Measurements from ENCODE around the gene AIP. TPM values are rescaled to one million over a fixed set of nuclear protein-coding genes. Genes with fewer than 3 reads are reported as not detected.
A peak's percentile ranks its signal among the peaks of the same experiment; 100 is the strongest.

AIP gene
- total and polyA plus RNA-seq, 9 of the 15 experiments (the other 6 are each of a cell fraction or from before 2014, with no cell fraction given): 5.2 to 92.5 (median 52.7) TPM

DNA sequence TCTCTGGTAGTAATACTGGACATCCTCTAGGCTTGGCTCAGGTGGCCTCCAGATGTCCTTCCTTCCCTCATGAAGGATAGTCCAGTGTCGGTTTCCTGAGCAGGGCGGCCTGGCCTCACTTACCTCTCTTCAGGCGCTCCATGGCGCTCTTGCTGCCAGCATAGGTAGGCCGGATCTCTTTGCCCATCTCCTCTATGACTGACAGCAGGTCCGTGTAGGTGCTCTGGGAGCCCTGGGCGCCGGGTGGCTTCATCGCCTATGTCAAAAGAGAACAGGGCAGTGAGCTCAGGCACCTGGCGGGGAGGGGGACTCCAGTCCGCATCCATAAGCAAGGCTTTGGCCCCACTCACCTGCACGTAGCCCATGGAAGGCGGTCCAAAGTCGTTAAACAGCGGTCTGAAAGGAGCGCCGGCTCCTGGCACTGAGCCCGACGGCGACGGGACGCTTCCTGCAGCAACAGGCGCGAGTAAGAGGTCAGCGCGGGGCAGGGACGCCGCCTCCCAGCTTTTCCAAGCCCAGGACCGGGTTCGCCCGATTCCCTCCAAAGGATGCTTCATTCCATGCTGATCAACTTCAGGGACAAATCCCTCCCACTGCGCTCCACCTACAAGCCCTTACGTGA is 24.5 kb downstream of the AIP start:
- H3K27me3 ChIP-seq (ENCODE audit: control insufficient read depth in 2 of 2, insufficient read depth in 2 of 2, low read length in 2 of 2): no peaks in the 10 kb centered on the region
- in situ Hi-C loops (cut with MboI): no loop called here
- H3K36me3 ChIP-seq (ENCODE audit: control insufficient read depth, insufficient read depth, low read length): peaks cover 18% of the 10 kb centered on the region; the same call in 2 of the 3 replicates
- intact Hi-C loops (cut with micrococcal nuclease): loop anchor here (2.0 to 5.0 kb wide), 5 partner anchors 35 to 150 kb away; partner anchors contain the start of genes GSTP1, PPP1CA and RPS6KB2
- 16% methylated on average over 29 of the region's 33 CpGs for WGBS (ENCODE audit: insufficient coverage, low coverage, missing lambda C conversion rate)
- peaks cover 28 to 64% of the 10 kb centered on the region in 2 experiments for H3K4me1 ChIP-seq (replicated peaks in 1 of 2; ENCODE audit: control insufficient read depth in 2 of 2, insufficient read depth in 2 of 2, low read length in 2 of 2)
- H3K27ac ChIP-seq (ENCODE audit: extremely low read depth, low read depth, low read length): peak overlapping the region; percentile 78
- peak overlapping the region; percentile 85 for H2AFZ ChIP-seq (ENCODE audit: low read depth, low read length)
- ChIA-PET CTCF (ENCODE audit: low intra/inter-chr PET ratio) (interaction anchor here (0.9 to 2.5 kb wide), 3 partner anchors 72 to 154 kb away, joined by 4 to 13 read pairs (median 4); partner anchors contain the start of genes POLD4 and PPP1CA), POLR2A (interaction anchor here (0.6 to 1.2 kb wide), 4 partner anchors 73 to 123 kb away, joined by 3 to 6 read pairs (median 4); partner anchors contain the start of genes NUDT8 and PPP1CA)
- peak overlapping the region; percentile 98 for H3K4me2 ChIP-seq (ENCODE audit: insufficient read depth, low read length)
- H4K20me1 ChIP-seq (replicated peaks; ENCODE audit: control insufficient read depth, insufficient read depth, low read length): no peaks in the 10 kb centered on the region
- no peaks in the 10 kb centered on the region for H3K9me3 ChIP-seq (replicated peaks; ENCODE audit: control insufficient read depth, insufficient read depth, low read depth, low read length)
- no peaks in the 10 kb centered on the region for H3K9me1 ChIP-seq (ENCODE audit: control insufficient read depth, insufficient read depth, low read length)
- BruUV-seq (replicated peaks): TSS peak; percentile 73
- peak overlapping the region; percentile 82 to 99; a peak in 3 of 4 replicates for H3K9ac ChIP-seq (ENCODE audit: insufficient read depth in 1 of 2, low read depth in 2 of 2, low read length in 2 of 2)
- DNase-seq (ENCODE audit: extremely low read depth in 1 of 4, low spot score in 3 of 4): peak in 2 of 4 experiments; percentile 51 to 55
- ATAC-seq: no peak
- peaks cover 33% of the 10 kb centered on the region for H3K79me2 ChIP-seq (ENCODE audit: control insufficient read depth, insufficient read depth, low read length)
- FAIRE-seq: no peak
- H3K4me3 ChIP-seq: peak overlapping the region; percentile 79
- TF ChIP-seq PTTG1 (tag; IDR thresholded peaks at IDR 0.05; ENCODE audit: low read depth) (no peak), PHF21A (IDR thresholded peaks at IDR 0.05; ENCODE audit: borderline replicate concordance, low read depth) (no peak), KLF16 (IDR thresholded peaks at IDR 0.05) (no peak), ZBED1 (IDR thresholded peaks at IDR 0.05) (0 out of 2 replicates have a peak, but pooled peaks have one; percentile 1), GATA2 (CRISPR knock-in tag; IDR thresholded peaks at IDR 0.05) (0 out of 2 replicates have a peak, but pooled peaks have one; percentile 9), HDAC3 (IDR thresholded peaks at IDR 0.05; ENCODE audit: borderline replicate concordance, partially characterized antibody) (no peak), ESRRA (IDR thresholded peaks at IDR 0.05; ENCODE audit: borderline replicate concordance, low read depth) (no peak), GTF2A2 (tag; IDR thresholded peaks at IDR 0.05) (no peak), SRSF7 (optimal IDR thresholded peaks at IDR 0.05; ENCODE audit: low read depth, low read length) (no peak), YBX1 (IDR thresholded peaks at IDR 0.05) (no peak), TEAD2 (tag; IDR thresholded peaks at IDR 0.05) (no peak), HNRNPUL1 (IDR thresholded peaks at IDR 0.05; ENCODE audit: low read length) (no peak), ESRRB (CRISPR knock-in tag; IDR thresholded peaks at IDR 0.05; ENCODE audit: borderline replicate concordance) (no peak), POLR2AphosphoS2 (IDR thresholded peaks at IDR 0.05; ENCODE audit: low read length) (no peak)
- TF ChIP-seq, protein P1, sequence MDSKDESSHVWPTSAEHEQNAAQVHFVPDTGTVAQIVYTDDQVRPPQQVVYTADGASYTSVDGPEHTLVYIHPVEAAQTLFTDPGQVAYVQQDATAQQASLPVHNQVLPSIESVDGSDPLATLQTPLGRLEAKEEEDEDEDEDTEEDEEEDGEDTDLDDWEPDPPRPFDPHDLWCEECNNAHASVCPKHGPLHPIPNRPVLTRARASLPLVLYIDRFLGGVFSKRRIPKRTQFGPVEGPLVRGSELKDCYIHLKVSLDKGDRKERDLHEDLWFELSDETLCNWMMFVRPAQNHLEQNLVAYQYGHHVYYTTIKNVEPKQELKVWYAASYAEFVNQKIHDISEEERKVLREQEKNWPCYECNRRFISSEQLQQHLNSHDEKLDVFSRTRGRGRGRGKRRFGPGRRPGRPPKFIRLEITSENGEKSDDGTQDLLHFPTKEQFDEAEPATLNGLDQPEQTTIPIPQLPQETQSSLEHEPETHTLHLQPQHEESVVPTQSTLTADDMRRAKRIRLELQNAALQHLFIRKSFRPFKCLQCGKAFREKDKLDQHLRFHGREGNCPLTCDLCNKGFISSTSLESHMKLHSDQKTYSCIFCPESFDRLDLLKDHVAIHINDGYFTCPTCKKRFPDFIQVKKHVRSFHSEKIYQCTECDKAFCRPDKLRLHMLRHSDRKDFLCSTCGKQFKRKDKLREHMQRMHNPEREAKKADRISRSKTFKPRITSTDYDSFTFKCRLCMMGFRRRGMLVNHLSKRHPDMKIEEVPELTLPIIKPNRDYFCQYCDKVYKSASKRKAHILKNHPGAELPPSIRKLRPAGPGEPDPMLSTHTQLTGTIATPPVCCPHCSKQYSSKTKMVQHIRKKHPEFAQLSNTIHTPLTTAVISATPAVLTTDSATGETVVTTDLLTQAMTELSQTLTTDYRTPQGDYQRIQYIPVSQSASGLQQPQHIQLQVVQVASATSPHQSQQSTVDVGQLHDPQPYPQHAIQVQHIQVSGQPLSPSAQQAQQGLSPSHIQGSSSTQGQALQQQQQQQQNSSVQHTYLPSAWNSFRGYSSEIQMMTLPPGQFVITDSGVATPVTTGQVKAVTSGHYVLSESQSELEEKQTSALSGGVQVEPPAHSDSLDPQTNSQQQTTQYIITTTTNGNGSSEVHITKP (IDR thresholded peaks at IDR 0.05; ENCODE audit: partially characterized antibody): no peak
- TF ChIP-seq, protein P2, sequence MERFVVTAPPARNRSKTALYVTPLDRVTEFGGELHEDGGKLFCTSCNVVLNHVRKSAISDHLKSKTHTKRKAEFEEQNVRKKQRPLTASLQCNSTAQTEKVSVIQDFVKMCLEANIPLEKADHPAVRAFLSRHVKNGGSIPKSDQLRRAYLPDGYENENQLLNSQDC (CRISPR knock-in tag; IDR thresholded peaks at IDR 0.05): no peak
- TF ChIP-seq, protein P3, sequence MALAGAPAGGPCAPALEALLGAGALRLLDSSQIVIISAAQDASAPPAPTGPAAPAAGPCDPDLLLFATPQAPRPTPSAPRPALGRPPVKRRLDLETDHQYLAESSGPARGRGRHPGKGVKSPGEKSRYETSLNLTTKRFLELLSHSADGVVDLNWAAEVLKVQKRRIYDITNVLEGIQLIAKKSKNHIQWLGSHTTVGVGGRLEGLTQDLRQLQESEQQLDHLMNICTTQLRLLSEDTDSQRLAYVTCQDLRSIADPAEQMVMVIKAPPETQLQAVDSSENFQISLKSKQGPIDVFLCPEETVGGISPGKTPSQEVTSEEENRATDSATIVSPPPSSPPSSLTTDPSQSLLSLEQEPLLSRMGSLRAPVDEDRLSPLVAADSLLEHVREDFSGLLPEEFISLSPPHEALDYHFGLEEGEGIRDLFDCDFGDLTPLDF (CRISPR knock-in tag; IDR thresholded peaks at IDR 0.05): peak; percentile 72; the same call in 1 of the 2 replicates

Measured in K562 (cell line).